ENCODE measurements around the gene ZPLD1.

Gene ZPLD1

GRCh38 chr3:102483556-102483955 is 48.7 kb downstream of the ZPLD1 start:
- H3K36me3 Mint-ChIP-seq, result no peaks in the 10 kb centered on the region
- H3K27ac Mint-ChIP-seq, result no peak overlapping the region
- H3K4me3 Mint-ChIP-seq, result no peak overlapping the region
- H3K4me1 Mint-ChIP-seq, result no peaks in the 10 kb centered on the region
- H3K9me3 Mint-ChIP-seq, result no peaks in the 10 kb centered on the region
- H3K27me3 Mint-ChIP-seq, result no peaks in the 10 kb centered on the region

GRCh38 chr3:102484363-102484762 is 49.5 kb downstream of the ZPLD1 start:
- no peaks in the 10 kb centered on the region for H3K4me1 Mint-ChIP-seq
- H3K9me3 Mint-ChIP-seq, result no peaks in the 10 kb centered on the region
- H3K36me3 Mint-ChIP-seq, result no peaks in the 10 kb centered on the region
- H3K27ac Mint-ChIP-seq, result no peak overlapping the region
- H3K27me3 Mint-ChIP-seq, result peaks cover 3% of the 10 kb centered on the region
- H3K4me3 Mint-ChIP-seq, result no peak overlapping the region

GRCh38 chr3:102485701-102486100 is 50.9 kb downstream of the ZPLD1 start:
- no peaks in the 10 kb centered on the region for H3K36me3 Mint-ChIP-seq
- no peaks in the 10 kb centered on the region for H3K4me1 Mint-ChIP-seq
- H3K27ac Mint-ChIP-seq, result no peak overlapping the region
- no peak overlapping the region for H3K4me3 Mint-ChIP-seq
- H3K9me3 Mint-ChIP-seq, result no peaks in the 10 kb centered on the region
- peaks cover 3% of the 10 kb centered on the region for H3K27me3 Mint-ChIP-seq

GRCh38 chr3:102488331-102488730 is 53.5 kb downstream of the ZPLD1 start:
- no peak overlapping the region for H3K4me3 Mint-ChIP-seq
- no peaks in the 10 kb centered on the region for H3K9me3 Mint-ChIP-seq
- H3K27ac Mint-ChIP-seq, result no peak overlapping the region
- H3K36me3 Mint-ChIP-seq, result no peaks in the 10 kb centered on the region
- peaks cover 3% of the 10 kb centered on the region for H3K27me3 Mint-ChIP-seq
- H3K4me1 Mint-ChIP-seq, result no peaks in the 10 kb centered on the region

- Mint-ChIP-seq H3K36me3 (no peaks in the 10 kb centered on the region), H3K9me3 (no peaks in the 10 kb centered on the region), H3K4me1 (no peaks in the 10 kb centered on the region), H3K27me3 (peaks cover 3% of the 10 kb centered on the region), H3K27ac (no peak overlapping the region), H3K4me3 (no peak overlapping the region)
Measured at GRCh38 chr3:102492300-102492699, 57.5 kb downstream of the ZPLD1 start.

- Mint-ChIP-seq H3K4me3 (no peak overlapping the region), H3K27me3 (peaks cover 2% of the 10 kb centered on the region), H3K4me1 (no peaks in the 10 kb centered on the region), H3K36me3 (no peaks in the 10 kb centered on the region), H3K9me3 (no peaks in the 10 kb centered on the region), H3K27ac (no peak overlapping the region)
Measured at GRCh38 chr3:102497571-102497970, 62.8 kb downstream of the ZPLD1 start.

- H3K4me1 Mint-ChIP-seq, result no peaks in the 10 kb centered on the region
- no peak overlapping the region for H3K27ac Mint-ChIP-seq
- no peak overlapping the region for H3K4me3 Mint-ChIP-seq
Measured at GRCh38 chr3:102505542-102505941, 70.7 kb downstream of the ZPLD1 start.

GRCh38 chr3:102510663-102511062 is 75.8 kb downstream of the ZPLD1 start:
- Mint-ChIP-seq H3K4me3 (no peak overlapping the region), H3K36me3 (no peaks in the 10 kb centered on the region), H3K27ac (no peak overlapping the region), H3K9me3 (no peaks in the 10 kb centered on the region), H3K27me3 (peaks cover 3% of the 10 kb centered on the region), H3K4me1 (no peaks in the 10 kb centered on the region)

More at GRCh38 chr3:102505542-102505941, 70.7 kb downstream of the ZPLD1 start:
- Mint-ChIP-seq H3K36me3 (no peaks in the 10 kb centered on the region), H3K27me3 (no peaks in the 10 kb centered on the region), H3K9me3 (no peaks in the 10 kb centered on the region)

- no peak overlapping the region for H3K4me3 Mint-ChIP-seq
- no peaks in the 10 kb centered on the region for H3K9me3 Mint-ChIP-seq
- no peak overlapping the region for H3K27ac Mint-ChIP-seq
- H3K36me3 Mint-ChIP-seq, result no peaks in the 10 kb centered on the region
- peaks cover 3% of the 10 kb centered on the region for H3K27me3 Mint-ChIP-seq
- no peaks in the 10 kb centered on the region for H3K4me1 Mint-ChIP-seq
Measured at GRCh38 chr3:102511168-102511567, 76.4 kb downstream of the ZPLD1 start.

GRCh38 chr3:102511639-102512038 is 76.8 kb downstream of the ZPLD1 start:
- Mint-ChIP-seq H3K9me3 (no peaks in the 10 kb centered on the region), H3K27me3 (peaks cover 3% of the 10 kb centered on the region), H3K36me3 (no peaks in the 10 kb centered on the region), H3K4me1 (no peaks in the 10 kb centered on the region), H3K27ac (no peak overlapping the region), H3K4me3 (no peak overlapping the region)

GRCh38 chr3:102512734-102513504 is 78.1 kb downstream of the ZPLD1 start:
- no peak overlapping the region for H3K4me3 Mint-ChIP-seq
- H3K27me3 Mint-ChIP-seq, result peaks cover 3% of the 10 kb centered on the region
- no peaks in the 10 kb centered on the region for H3K9me3 Mint-ChIP-seq
- H3K4me1 Mint-ChIP-seq, result no peaks in the 10 kb centered on the region
- H3K36me3 Mint-ChIP-seq, result no peaks in the 10 kb centered on the region
- H3K27ac Mint-ChIP-seq, result no peak overlapping the region

- H3K27ac Mint-ChIP-seq, result no peak overlapping the region
- H3K4me3 Mint-ChIP-seq, result no peak overlapping the region
- peaks cover 8% of the 10 kb centered on the region for H3K27me3 Mint-ChIP-seq
- H3K36me3 Mint-ChIP-seq, result no peaks in the 10 kb centered on the region
- no peaks in the 10 kb centered on the region for H3K4me1 Mint-ChIP-seq
- no peaks in the 10 kb centered on the region for H3K9me3 Mint-ChIP-seq
Measured at GRCh38 chr3:102514241-102514640, 79.4 kb downstream of the ZPLD1 start.

- Mint-ChIP-seq H3K9me3 (no peaks in the 10 kb centered on the region), H3K4me3 (no peak overlapping the region), H3K4me1 (no peaks in the 10 kb centered on the region), H3K36me3 (no peaks in the 10 kb centered on the region), H3K27ac (no peak overlapping the region), H3K27me3 (peaks cover 16% of the 10 kb centered on the region)
Measured at GRCh38 chr3:102521246-102521645, 86.4 kb downstream of the ZPLD1 start.

GRCh38 chr3:102525624-102526023 is 90.8 kb downstream of the ZPLD1 start:
- H3K9me3 Mint-ChIP-seq, result no peaks in the 10 kb centered on the region
- peaks cover 9% of the 10 kb centered on the region for H3K27me3 Mint-ChIP-seq
- H3K4me1 Mint-ChIP-seq, result no peaks in the 10 kb centered on the region
- no peak overlapping the region for H3K4me3 Mint-ChIP-seq
- H3K36me3 Mint-ChIP-seq, result no peaks in the 10 kb centered on the region
- no peak overlapping the region for H3K27ac Mint-ChIP-seq

- no peak overlapping the region for H3K4me3 Mint-ChIP-seq
- no peak overlapping the region for H3K27ac Mint-ChIP-seq
- H3K27me3 Mint-ChIP-seq, result peaks cover 9% of the 10 kb centered on the region
- H3K9me3 Mint-ChIP-seq, result no peaks in the 10 kb centered on the region
- H3K4me1 Mint-ChIP-seq, result no peaks in the 10 kb centered on the region
- no peaks in the 10 kb centered on the region for H3K36me3 Mint-ChIP-seq
Measured at GRCh38 chr3:102526865-102527264, 92.0 kb downstream of the ZPLD1 start.

GRCh38 chr3:102528727-102529126 is 93.9 kb downstream of the ZPLD1 start:
- no peak overlapping the region for H3K27ac Mint-ChIP-seq
- no peak overlapping the region for H3K4me3 Mint-ChIP-seq
- no peaks in the 10 kb centered on the region for H3K9me3 Mint-ChIP-seq
- H3K36me3 Mint-ChIP-seq, result no peaks in the 10 kb centered on the region
- H3K4me1 Mint-ChIP-seq, result peaks cover 4% of the 10 kb centered on the region
- peaks cover 4% of the 10 kb centered on the region for H3K27me3 Mint-ChIP-seq

Measured in activated naive CD4-positive, alpha-beta T cell treated with anti-CD3 and anti-CD28 coated beads, Interleukin-2, amount 50 U/mL, for 24 hours (primary cell).